Esophagus squamous epithelium (tissue), 4 donors: ENCODE results near the gene KAT7.

Source experiments
- CTCF ChIP-seq, 6 experiments: fragments of 450-650 bp in 4 of 6; fragments of 200-600 bp in 2 of 6; sonication (generic) in 2 of 6; IDR thresholded peaks; one replicate each; pipeline ENCODE4 v1.5.1; 2016 to 2019; ENCODE audit warnings: antibody characterized with exemption in 6 of 6, mild to moderate bottlenecking in 4 of 6, moderate library complexity in 4 of 6
- POLR2A ChIP-seq, 4 donors: fragments of 450-650 bp; IDR thresholded peaks; one replicate each; pipeline ENCODE4 v1.6.1; 2017; ENCODE audit warnings: antibody characterized with exemption in 4 of 4, mild to moderate bottlenecking in 4 of 4, moderate library complexity in 3 of 4

GRCh38 chr17:49875685-49876084 is 87.2 kb downstream of the KAT7 start:
- TF ChIP-seq CTCF (IDR thresholded peaks at IDR 0.05) (no peak), POLR2A (IDR thresholded peaks at IDR 0.05) (no peak)
